ENCODE measurements around the gene USO1. TPM values are rescaled to one million over a fixed set of nuclear protein-coding genes. Genes with fewer than 3 reads are reported as not detected.

The USO1 gene
- total and polyA plus RNA-seq, 2 of the 13 experiments (the other 11 are each of a cell fraction or from before 2014, with no cell fraction given), result 52.2 to 87.7 TPM

DNA sequence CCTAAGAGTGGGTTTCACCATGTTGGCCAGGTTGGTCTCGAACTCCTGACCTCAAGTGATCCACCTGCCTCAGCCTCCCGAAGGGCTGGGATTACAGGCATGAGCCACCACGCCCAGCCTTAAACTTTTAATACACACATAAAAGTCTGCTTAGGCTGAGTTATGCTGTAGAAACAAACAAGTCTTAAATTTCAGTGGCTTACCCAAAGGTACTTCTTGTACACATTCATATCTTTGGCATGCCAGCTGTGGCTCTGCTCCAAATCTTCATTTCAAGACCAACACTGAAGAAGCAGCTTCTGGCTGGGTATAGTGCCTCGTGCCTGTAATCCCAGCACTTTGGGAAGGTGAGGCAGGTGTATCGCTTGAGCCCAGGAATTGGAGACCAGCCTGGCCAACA lies 97.6 kb downstream of the USO1 start:
- Histone ChIP-seq H2AFZ (ENCODE audit: low read length) (no peak overlapping the region), H3K79me2 (ENCODE audit: insufficient read depth, low read length) (no peaks in the 10 kb centered on the region), H3K4me1 (ENCODE audit: insufficient read depth, low read length) (peaks cover 17% of the 10 kb centered on the region), H3K27ac (ENCODE audit: extremely low read length, insufficient read depth, low read length) (no peak overlapping the region), H3K4me2 (ENCODE audit: low read depth, low read length) (no peak overlapping the region), H3K4me3 (replicated peaks in 1 of 3; ENCODE audit: insufficient read depth in 1 of 3, low read depth in 2 of 3, low read length in 3 of 3) (no peak overlapping the region), H3K27me3 (ENCODE audit: control insufficient read depth in 1 of 2, insufficient read depth in 2 of 2, low read length in 2 of 2) (no peaks in the 10 kb centered on the region), H3K36me3 (replicated peaks in 1 of 2; ENCODE audit: control insufficient read depth in 1 of 2, insufficient read depth in 2 of 2, low read length in 2 of 2) (no peaks in the 10 kb centered on the region), H3K9ac (ENCODE audit: insufficient read depth, low read depth, low read length) (no peak overlapping the region), H4K20me1 (ENCODE audit: insufficient read depth, low read length) (no peaks in the 10 kb centered on the region), H3K9me3 (ENCODE audit: low read length) (no peaks in the 10 kb centered on the region)
- intact Hi-C loops (cut with micrococcal nuclease; ENCODE audit: unreplicated experiment), result no loop called here
- TF ChIP-seq PREB (CRISPR knock-in tag; IDR thresholded peaks at IDR 0.05), result no peak
- TF ChIP-seq MYNN (CRISPR knock-in tag; IDR thresholded peaks at IDR 0.05; ENCODE audit: low read depth), result no peak
- no peak for TF ChIP-seq ZNF292 (CRISPR knock-in tag; IDR thresholded peaks at IDR 0.05; ENCODE audit: borderline replicate concordance, low read depth)
- no peak for TF ChIP-seq MED8 (CRISPR knock-in tag; IDR thresholded peaks at IDR 0.05; ENCODE audit: insufficient replicate concordance)
- TF ChIP-seq, protein P1, sequence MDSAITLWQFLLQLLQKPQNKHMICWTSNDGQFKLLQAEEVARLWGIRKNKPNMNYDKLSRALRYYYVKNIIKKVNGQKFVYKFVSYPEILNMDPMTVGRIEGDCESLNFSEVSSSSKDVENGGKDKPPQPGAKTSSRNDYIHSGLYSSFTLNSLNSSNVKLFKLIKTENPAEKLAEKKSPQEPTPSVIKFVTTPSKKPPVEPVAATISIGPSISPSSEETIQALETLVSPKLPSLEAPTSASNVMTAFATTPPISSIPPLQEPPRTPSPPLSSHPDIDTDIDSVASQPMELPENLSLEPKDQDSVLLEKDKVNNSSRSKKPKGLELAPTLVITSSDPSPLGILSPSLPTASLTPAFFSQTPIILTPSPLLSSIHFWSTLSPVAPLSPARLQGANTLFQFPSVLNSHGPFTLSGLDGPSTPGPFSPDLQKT (CRISPR knock-in tag; IDR thresholded peaks at IDR 0.05; ENCODE audit: borderline replicate concordance), result no peak
- TF ChIP-seq ZNF850 (CRISPR knock-in tag; conservative IDR thresholded peaks at IDR 0.05), result no peak
- TF ChIP-seq SMYD3 (CRISPR knock-in tag; IDR thresholded peaks at IDR 0.05), result no peak
- TF ChIP-seq KMT2A (CRISPR knock-in tag; IDR thresholded peaks at IDR 0.05), result no peak
- no peak for TF ChIP-seq FOXP1 (IDR thresholded peaks at IDR 0.05)
- TF ChIP-seq FOXP1 (CRISPR knock-in tag; IDR thresholded peaks at IDR 0.05), result no peak
- no peak for TF ChIP-seq TP53 (CRISPR knock-in tag; conservative IDR thresholded peaks at IDR 0.05)
- no peak for FAIRE-seq
- POLR2A ChIA-PET, result no interaction called here
- no TSS peak for BruUV-seq (replicated peaks)
- CTCF ChIA-PET (ENCODE audit: low intra/inter-chr PET ratio, low total read pairs), result no interaction called here
- WGBS (ENCODE audit: low lambda C conversion rate), result 83% methylated on average over 5 of the region's 5 CpGs
- no peak for DNase-seq (ENCODE audit: low spot score)
- in situ Hi-C loops (cut with HindIII; ENCODE audit: extremely low pct_ligation_motif_present, low pct_unique_long_range_greater_than_20kb), result no loop called here
- ATAC-seq, result no peak
